HG03139 (cell line): ENCODE results near the gene DYRK1B.

ENCODE experiments used
- ATAC-seq: cut with Tn5 transposase; IDR thresholded peaks from one replicate; pipeline ENCODE4 v1.9.1; 2021; ENCODE audit not compliant: unreplicated experiment

Gene DYRK1B

DNA sequence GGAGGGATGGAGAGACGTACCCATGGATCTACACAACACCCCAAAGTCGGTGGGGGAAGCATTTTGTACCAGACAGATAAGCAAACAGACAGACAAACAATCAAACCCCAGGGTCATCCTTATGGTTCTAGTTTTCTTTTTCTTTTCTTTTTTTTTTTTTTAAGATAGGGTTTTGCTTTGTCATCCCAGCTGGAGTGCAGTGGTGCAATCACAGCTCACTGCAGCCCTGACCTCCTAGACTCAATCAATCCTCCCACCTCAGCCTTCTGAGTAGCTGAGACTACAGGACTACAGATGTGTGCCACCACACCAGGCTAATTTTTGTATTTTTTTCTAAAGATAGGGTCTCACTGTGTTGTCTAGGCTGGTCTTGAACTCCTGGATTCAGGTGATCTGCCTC is 30.2 kb upstream of the DYRK1B start:
- no peak for ATAC-seq

DNA sequence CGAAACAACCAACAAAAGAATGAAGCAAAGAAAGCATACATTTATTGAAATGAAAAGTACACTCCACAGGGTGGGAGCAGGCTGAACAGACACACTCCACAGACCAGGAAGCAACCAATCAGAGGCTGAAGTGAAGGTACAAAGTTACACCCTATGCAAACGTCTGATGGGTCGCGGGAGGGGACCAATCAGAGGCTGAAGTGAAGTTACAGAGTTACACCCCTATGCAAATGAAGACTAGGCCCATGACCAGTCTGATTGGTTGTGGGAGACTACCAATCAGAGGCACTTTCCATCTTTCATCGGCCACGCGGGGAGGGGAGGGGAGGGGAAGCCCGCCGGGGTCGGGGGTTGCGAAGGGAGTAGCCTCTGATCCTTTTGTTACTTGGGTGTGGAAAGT is 24.6 kb upstream of the DYRK1B start:
- no peak for ATAC-seq

DNA sequence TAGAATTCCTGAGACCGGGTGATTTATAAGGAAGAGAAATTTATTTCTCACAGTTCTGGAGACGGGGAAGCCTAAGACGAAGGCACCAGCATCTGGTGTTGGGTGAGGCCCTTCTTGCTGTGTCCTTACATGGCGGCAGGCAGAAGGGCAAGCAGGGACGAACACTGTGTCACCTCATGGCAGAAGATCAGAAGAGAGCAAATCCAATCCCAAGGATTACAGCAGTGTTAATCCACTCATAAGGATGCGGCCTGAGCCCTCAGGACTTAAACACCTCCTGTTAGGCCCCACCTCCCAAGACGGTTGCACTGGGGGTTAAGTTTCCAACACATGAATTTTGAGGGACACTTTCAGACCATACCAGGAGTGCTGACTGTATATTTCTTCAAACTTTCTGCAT is 18.9 kb upstream of the DYRK1B start:
- no peak for ATAC-seq

DNA sequence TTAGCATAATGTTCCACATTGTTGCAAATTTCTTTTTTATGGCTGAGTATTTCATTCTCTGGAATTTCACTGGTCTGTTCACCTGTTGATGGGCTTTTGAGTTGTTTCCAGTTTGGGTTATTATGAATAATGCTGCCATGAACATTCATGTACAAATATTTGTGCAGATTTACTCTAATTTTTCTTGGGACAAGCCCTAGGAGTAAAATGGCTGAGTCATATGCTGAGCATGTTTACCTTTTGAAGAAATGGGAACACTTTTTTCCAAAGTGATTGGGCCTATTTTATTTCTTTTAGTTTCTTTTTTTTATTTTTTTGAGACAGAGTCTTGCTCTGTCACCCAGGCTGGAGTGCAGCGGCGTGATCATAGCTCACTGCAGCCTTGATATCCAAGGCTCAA is 16.9 kb upstream of the DYRK1B start:
- ATAC-seq = no peak

DNA sequence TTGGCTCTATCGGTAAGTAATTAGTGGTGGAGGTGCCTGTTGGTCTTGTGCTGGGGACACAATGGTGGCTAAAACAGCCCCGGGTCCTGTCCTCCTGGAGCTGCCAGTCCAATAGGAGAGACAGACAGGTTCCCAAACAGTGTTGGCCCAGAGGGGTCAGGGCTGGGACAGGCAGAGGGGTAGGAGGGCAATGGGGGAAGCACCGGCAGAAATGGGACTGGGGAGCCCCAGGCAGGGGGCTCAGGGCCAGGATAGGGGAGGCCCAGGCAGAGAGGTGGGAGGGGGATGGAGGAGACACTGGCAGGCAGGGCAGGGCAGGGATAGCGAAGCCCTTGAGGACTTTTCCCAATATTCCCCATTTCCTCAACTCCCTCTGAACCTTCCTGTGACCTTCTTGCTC is 14.4 kb upstream of the DYRK1B start:
- no peak for ATAC-seq

DNA sequence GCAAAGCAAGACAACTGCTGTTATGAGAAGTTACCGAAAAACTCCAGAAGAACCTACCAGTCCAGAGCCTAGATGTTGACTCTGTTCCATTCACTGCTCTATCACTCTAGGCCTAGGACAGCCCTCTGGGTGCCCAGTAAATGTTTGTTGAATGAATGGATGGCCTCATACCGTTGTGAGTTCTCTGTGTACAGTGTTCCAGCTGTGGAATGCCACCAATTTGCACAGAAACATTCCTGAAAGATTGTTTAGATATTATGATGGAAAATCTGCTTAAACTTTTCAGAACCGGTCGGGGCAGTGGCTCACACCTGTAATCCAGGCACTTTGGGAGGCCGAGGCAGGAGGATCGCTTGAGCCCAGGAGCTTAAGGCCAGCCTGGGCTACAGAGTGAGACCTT is 13.6 kb upstream of the DYRK1B start:
- no peak for ATAC-seq

DNA sequence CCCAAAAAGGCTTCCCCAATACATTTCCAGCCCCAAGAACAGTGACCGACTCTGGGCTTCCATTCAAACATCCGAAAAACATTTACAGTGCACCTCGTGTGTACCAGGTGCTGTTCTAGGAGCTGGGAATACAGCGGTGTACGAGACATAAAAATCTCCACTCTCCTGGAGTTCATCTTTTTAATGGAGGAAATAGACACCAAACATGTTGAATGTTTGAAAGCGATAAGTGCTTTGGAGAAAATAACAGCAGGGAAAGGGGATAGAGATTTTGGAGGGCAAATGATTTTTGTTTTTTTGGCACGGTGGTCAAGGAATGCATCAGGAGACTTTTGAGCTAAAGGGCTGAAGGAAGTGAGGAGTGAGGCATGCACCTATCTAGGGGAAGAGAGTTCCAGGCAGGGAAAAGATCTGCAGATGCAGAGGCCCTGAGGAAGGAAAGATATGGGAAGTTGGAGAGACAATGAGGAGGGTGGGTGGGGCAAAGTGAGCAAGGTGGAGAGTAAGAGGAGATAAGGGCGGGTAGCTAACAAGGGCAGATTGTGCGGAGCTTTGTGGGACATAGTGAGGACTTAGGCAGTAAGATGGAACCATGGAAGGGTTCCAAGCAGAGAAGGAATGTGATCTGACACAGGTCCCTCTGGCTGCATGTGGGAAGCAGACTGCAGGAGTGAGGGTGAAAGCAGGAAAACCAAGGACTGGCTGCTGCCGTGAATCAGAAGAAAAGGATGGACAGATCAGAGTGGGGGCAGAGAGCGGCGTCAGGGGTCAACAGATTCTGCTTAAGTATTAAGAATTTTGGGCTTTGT is 12.9 kb upstream of the DYRK1B start:
- no peak for ATAC-seq

DNA sequence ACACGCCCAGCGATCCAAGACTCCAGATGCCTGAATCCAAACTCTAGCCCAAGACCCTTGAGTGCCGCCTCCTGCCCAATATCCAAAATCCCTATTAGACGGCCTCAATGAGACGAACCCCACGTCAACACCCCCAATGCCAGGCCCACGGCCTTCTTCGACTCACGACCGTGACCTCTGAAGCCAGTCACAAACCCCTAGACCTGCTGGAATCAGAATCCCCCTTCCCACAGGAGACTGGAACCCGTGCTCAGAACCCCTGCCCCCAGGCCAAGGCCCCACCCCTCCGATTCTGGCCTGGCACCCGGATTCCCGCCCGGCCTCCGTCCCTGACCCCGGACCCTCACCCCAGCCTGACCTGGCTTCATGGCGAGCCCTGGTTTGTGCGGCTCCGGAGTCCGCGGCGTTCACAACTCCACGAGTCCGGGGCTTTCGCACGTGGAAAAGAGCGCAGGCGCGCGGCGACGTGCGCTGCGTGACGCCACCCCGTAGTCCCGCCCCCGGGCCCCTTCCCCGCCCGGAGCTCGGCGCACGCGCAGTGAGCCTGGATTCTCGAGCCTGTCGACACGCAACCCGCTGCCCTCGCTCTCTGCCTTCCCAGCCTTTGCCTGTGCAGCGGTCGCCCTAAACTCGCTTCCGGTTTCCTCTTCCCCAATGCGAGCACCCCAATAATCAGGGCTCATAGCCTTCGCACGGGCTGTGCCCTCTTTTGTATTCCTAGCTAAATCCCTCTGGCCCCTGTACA is 12.1 kb upstream of the DYRK1B start, which contains the start of gene FBL:
Gene FBL, minus strand, starts transcription at position 447 of the 745 bp plus-strand sequence. Its CDS starts 79 bp downstream, at position 368.
- peak; percentile 64 for ATAC-seq

DNA sequence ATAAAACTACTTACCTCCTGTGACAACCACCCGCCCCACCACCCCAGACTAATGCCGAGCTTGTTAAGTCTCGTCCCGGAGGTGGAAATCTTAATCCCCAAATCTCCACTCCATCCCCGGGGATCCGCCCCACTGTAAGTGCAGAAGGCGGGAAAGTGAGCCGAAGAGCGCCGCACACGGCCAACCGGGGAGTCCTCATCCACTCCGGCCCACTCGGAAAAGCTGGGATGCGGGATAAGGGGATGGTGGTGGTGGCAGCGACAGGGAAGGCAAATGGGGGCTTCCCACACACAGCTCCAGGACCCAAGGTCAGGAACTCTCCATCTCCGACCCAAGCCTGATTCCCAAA is 11.6 kb upstream of the DYRK1B start:
- no peak for ATAC-seq

DNA sequence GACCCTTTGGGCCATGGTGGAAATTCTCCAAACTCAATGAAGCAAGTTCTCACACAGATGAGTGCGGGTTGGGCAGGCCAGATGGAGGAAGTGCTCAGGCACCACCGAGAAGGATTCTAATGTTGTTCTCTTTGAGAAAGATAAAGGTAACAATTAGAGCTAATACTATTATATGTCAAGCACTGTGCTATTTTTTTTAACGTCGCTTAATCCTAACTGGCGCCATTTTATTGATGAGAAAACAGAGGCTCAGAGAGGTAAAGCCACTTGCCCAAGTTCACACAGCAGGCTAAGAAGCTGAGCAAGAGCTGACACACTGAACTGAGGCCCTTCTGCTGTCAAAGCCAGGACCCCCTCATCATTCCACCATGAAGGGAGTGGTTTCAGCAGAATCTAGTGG is 11.2 kb upstream of the DYRK1B start:
- ATAC-seq = no peak

DNA sequence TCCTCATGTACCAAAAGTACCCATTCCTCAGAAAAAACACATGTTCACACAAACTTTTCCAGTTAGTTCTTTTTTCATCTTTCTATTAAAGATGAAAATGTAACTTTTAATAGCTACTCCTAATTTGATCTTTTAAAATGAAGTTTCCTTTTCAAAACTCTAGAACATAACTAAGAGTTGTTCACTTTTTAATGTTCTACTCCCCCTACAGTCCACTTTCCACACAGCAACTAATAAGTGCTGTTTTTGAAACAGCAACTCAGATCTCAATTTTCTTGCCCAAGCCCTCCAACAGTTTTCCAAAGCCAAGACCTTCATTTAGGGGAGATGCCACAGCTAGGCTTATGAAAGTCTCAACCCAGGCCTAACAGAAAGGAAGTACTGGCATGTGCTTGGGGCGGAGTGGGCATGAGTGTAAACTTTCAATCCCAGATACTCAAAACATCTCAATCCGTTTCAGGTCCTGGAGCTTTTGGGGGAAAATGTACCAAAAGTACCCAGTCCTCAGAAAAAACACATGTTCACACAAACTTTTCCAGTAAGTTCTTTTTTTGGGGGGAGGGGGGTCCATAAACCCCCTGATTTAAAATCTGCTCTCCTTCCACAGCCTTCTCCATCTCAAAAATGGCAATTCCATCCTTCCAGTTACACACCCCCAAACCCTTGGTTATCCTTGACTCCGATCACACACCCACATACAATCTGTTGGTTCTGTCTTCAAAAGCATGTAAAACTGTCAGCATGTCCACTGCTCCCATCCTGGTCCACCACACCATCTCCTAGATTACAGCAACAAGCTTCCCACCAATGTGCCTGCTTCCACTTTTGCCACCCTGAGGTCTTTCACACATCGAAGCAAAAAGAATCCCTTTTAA is 10.2 kb upstream of the DYRK1B start:
- no peak for ATAC-seq

DNA sequence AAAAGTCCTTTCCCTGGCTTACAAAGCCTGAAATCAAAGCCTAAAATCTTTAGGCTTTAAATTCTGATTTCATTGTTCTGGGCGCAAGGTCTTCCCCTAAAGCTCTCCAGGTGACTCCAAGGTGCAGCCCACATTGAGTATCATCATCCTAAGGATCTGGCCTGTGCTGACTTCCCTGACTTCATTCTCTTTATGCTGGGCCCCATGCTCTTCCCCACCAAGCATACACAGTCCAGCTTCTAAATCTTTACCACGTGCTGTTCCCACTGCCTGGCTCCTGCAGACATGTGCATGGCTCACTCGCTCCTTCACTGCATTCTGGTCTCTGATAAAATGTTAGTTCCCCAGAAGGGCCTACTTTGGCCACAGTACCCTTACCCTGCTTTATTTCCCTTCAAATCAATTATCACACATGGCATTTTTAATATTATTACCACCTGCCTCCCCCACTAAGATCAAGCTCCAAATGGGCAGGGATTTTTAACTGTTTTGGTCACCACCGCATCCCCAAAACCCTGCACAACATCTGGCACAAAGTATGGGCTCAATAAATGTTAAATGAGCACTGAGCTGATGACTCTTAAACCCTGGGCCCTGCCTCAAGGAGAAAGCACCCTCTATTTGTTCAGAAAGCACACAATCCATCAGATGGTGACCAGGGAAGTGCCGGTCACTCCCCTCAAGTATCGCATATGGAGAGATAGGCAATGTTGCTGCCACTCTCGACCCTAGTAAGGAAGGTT is 8.9 kb upstream of the DYRK1B start:
- ATAC-seq = no peak

DNA sequence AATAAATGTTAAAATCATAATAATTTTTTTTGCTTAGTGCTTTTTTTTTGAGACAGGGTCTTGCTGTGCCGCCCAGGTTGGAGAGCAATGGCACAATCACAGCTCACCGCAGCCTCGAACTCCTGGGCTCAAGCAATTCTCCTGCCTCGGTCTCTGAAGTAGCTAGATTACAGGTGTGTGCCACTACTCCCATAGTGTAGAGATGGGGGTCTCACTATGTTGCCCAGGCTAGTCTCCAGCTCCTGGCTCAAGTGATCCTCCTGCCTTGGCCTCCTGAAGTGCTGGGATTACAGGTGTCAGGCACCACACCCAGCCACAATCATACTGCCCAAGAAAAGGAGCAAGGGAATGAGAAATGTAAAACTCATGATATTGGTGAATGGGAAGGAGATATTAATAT is 7.1 kb upstream of the DYRK1B start:
- no peak for ATAC-seq

DNA sequence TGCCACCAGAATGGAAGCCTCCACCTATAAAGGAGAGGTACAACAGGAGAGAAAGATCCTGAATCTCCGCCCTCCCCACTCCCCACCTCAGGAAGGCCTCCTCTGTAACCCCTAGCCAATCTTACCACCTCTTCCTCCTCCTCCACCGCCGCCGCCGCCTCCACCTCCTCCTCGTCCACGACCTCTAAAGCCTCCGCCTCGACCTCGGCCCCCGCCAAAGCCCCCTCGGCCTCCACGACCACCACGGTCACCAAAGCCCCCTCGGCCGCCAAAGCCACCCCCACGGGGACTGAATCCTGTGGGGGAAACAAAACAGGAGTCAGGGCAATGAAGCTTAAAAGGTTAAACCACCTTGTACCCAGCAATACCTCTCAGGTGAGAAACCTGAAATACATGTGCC is 6.5 kb upstream of the DYRK1B start:
- ATAC-seq = no peak

DNA sequence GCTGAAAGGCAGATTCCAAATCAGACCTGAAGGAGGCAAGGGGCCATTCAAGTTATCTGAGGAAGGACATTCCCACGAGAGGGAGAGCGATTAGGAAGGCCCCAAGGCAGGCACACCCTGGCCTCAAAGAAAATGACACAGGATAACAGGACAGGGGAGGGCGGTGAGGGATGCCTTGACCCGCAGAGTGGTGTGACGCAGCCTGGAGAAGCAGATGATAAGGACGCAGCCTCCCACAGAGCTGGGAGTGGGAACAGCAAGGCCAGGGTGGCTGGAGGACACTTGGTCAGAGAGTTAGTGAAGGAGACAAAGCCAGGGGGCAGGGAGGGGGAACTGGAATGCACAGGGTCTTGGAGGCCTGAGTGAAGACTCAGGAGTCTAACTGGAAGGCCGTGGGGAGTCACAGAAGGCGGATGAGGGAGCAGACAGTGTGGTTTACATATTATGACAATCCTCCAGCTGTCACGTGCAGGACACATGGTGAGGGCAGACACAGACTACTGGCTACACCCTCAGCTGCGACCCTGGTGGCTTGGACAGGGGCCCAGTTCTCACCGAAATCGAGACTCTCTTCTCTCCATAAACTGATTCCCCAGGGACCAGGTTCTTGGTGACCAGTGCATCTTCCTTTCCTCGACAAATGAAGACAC is 5.8 kb upstream of the DYRK1B start:
- no peak for ATAC-seq

DNA sequence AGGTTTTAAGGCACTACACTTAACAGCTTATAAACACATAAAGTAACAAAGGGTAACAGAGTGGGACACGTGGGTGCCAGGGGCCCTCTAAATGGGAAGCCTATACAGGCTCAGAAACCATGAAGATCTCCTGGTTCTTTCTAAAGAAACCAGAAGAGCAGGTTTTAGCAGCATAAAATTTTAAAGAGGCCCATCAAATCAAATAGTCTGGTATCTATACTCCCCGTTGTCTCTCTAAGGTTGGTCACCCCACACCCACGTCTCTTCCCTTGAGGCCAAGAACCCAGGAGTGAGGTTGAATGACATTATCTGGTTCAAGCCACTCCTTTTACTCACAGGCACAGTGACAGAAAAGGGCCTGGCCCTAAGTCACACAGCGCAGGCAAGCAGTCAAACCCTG is 4.6 kb upstream of the DYRK1B start:
- no peak for ATAC-seq

DNA sequence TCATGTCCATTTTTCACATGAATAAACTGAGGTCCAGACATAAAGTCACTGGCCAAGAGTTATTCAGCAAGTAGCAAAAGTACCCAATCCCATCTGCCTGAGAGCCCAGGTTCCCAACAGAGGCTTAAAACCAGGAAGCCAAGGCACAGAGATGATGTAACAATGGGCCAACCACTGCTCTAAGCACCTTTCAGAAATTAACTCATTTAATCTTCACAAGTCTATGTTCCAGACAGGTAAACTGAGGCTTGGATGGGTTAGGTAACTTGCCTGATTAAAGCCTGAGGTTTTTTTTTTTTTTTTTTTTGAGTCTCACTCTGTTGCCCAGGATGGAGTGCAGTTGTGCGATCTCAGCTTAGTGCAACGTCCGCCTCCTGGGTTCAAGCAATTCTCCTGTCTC is 4.0 kb upstream of the DYRK1B start:
- ATAC-seq = no peak

DNA sequence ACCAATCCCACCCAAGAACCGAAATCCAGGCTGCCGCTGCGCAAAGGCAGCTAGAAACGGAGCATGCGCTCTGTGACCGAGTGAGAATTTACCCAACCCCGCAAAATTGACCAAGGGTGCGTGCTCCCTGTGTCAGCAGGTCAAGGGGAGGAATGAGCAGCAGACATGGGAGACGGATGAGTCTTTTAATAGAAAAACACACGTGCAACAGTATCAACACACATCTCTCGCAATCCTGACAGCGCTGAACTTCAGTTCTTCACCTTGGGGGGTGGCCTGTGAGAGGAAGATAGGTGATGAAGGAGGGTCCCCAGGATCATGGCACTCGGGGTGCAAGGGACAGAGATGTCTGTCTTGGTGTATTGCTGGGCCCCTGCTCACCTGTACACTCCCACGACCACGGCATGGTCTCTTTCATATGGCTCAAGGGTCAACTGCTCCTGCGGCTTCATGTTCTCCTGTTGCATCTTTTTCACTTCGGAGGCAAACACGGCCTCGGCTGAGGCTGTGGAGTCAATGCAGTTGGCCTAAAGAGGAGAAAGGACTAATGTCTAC is 402 bp upstream of the DYRK1B start:
- ATAC-seq = no peak

DNA sequence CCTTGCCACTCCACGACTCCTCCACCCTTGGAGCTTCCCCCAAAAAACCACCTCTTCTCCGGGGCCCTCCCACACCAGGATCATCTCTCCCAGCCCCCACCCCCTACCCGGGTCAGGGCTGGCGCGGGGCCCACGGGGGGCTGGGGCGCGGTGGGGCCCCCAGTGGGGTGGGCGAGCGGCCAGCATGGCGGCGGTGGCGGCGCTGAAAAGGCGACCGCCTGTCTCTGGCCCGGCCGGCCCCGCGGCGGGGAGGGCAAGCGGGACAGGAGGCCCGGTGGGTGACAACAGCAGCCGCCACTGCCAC is 850 bp downstream of the DYRK1B start:
- ATAC-seq = no peak

DNA sequence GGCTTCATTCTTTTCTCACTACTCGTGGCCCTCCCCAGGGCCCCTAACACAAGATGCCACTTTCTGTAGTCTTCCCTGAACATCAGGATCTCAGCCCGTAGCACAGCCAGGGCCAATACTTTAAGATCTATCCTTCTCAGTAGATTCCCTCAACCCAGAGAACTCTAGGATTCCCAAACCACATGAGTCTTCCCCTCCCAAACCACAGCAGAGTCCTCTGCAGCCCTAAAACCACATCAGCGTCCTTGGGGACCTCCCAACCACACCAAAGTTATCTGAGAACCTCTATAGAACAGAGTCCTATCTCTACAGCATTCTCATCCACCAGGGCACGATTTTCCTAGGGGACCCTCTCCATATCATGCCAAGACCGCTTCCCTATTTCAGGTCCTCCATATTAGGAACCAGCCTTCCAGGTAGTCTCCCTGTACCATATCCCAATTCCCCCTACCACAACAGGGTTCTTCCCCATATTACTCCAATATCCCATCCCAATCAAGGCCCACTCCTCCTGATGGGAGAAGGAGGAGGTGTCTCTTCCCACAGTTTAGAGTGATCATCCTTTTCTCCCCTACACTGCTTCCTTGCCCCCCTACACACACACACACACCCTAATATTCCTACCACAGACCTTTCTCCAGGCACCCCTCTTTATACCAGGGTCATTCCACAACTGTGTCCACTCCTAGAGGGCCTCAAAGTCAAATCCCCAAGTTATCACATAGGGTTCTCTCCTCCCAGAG is 1.4 kb downstream of the DYRK1B start:
- ATAC-seq = no peak
